Jurkat, Clone E6-1 (cell line): ENCODE data around the gene HTRA2.
A peak's percentile ranks its signal among the peaks of the same experiment; 100 is the strongest.

ENCODE experiments used
- DNase-seq: peaks from one replicate; pipeline ENCODE4 v3.0.0-alpha.2; 2011; ENCODE audit warnings: low read depth, low spot score
- H3K4me3 ChIP-seq: 2 replicates; pipeline ENCODE4 v1.5.1; 2011; ENCODE audit warnings: mild to moderate bottlenecking, low read length, control low read depth, moderate library complexity

HTRA2 gene

GRCh38 chr2:74513605-74514367, 15.9 kb upstream of the HTRA2 start:
- peak overlapping the region; percentile 60 for H3K4me3 ChIP-seq
- DNase-seq: peak; percentile 79

GRCh38 chr2:74514368-74515270, 15.1 kb upstream of the HTRA2 start, which contains the start of gene TLX2:
Gene TLX2 (plus strand): TSS chr2:74514450. CDS start chr2:74514807, 357 bp downstream.
- H3K4me3 ChIP-seq: peak within 1 kb of the TSS; percentile 60

DNA sequence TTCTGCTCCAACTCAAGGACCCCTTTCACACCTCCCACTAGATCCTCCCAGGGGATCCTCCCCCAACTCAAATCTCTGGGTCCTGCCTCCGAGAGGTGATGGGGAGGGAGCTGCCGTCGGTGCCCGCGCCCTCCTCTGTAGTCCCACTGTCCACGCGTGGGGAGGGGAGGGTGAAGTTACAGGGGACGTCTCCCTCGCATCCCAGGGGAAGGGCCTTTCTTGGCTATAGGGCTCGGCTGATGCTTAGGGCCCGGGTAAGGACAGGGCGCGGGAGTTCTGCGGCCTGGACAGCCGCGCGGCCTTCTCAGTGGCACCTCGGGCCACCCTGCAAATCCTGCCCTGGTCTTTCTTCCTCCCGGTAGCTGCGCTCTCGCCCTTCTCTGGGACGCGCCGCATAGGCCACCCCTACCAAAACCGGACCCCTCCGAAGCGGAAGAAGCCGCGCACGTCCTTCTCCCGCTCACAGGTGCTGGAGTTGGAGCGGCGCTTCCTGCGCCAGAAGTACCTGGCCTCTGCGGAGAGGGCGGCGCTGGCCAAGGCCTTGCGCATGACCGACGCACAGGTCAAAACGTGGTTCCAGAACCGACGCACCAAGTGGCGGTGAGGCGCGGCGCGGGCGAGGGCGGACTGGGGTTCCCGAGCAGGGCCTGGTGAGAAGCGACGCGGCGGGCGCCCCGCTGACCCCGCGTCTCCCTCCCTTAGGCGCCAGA, 14.3 kb upstream of the HTRA2 start:
- no peak overlapping the region for H3K4me3 ChIP-seq
- no peak for DNase-seq

More at GRCh38 chr2:74514368-74515270, 15.1 kb upstream of the HTRA2 start, which contains the start of gene TLX2:
- no peak for DNase-seq

DNA sequence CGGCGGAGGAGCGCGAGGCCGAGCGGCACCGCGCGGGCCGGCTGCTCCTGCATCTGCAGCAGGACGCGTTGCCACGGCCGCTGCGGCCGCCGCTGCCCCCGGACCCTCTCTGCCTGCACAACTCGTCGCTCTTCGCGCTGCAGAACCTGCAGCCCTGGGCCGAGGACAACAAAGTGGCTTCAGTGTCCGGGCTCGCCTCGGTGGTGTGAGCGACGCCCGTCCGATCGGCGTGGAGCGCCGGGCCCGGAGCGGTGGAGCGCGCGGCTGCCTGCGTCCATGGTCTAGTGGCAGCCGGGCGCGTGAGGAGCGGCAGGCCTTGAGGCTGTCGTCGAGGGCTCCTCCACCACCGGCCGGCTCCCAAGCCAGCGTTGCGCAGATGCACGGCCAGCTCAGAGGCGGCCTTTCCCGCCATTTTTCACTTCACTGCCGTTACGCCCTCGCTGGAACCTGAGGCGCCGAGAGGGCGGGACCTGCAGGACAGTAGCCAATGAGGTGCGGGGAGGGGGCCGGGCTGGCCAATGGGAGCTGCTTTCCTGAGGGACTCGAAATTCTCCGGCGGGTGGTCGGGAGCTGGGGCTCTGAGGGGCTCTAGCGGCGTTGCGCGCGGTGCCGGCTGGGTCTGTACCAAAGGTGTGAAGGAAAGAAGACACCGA, 13.6 kb upstream of the HTRA2 start:
- H3K4me3 ChIP-seq: no peak overlapping the region
- no peak for DNase-seq

DNA sequence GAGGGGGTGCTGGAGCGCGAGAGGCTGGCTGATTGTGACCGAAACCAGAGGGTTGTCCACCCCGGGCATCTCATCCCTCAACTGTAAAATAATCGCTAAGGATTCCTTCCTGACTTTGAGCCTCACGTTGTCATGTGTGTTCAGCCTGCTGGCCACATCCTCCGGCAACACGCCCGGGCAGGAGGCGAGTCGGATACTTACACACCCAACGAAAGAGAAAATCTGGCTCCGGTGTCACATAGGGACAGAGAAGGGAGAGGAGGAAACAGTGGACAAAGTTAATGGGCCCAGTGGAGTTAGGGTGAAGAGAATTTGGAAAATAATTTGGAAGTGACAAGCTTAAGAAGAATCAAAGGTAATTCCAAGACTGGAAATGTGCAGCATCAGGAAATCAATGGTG, 13.1 kb upstream of the HTRA2 start:
- DNase-seq: no peak
- H3K4me3 ChIP-seq: no peak overlapping the region

- H3K4me3 ChIP-seq: no peak overlapping the region
- no peak for DNase-seq
These were observed 7.2 kb upstream of the HTRA2 start for GRCh38 chr2:74522516-74522915.

DNA sequence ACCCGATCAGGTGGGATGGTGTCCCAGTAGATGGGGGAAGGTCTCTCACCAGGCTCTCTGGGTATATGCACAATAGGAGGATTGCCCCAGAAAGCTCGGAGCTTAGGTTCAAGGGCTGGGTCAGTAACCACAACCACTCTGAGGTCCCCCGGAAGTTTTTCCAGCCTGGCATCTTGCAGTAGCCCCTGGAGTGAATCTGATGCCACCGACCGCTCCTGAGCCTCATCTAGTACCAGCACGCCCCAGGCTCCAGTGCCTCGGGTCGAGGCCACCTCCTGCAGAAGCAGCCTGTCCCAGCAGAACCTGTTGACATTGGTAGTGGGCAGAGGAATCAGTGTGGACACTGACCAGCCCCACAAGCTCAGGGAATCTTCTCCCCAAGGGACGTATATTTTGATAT, 5.7 kb upstream of the HTRA2 start:
- no peak for DNase-seq
- no peak overlapping the region for H3K4me3 ChIP-seq

DNA sequence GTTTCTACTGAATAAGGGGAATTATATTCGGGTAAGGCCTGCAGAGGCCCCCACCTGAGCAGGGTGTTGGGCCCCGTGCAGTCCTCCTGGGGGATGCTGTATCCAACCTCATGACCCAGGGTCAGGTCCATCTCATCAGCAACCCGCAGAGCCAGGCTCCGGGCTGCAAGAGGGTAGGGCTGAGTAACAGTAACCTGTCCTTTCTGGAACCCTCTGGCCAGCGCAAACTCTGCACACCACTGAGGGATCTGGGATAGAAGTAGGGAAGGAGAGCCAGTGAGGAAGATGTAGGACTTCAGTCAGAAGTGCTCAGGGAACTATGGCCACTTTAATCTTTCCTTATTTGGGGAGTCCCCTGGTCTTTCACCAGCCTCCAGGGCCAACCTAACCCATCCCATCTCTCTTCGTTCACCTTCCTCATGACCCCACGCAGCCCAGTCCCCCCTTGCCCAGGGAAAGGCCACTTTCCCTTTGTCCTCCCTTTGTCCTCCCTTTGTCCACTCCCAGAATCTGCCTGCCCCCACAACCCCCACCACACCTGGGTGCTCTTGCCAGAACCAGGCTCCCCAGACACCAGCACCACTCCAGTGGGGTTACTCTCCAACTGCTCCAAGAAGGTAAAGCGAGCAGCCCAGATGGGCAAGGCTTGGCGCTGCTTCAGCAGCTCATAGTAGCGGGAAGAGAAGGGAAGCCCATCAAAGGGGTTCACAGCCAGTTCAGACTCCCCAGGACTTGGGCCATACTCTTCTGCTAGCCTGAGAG, 4.6 kb upstream of the HTRA2 start:
- H3K4me3 ChIP-seq: no peak overlapping the region

GRCh38 chr2:74525717-74526648, 3.8 kb upstream of the HTRA2 start, which contains the start of gene DQX1:
Gene DQX1 (minus strand): TSS chr2:74526231. CDS start chr2:74525729, 502 bp downstream.
- DNase-seq: peak; percentile 36
- no peak within 1 kb of the TSS for H3K4me3 ChIP-seq

More for the DNA sequence above, 4.6 kb upstream of the HTRA2 start:
- no peak for DNase-seq

DNA sequence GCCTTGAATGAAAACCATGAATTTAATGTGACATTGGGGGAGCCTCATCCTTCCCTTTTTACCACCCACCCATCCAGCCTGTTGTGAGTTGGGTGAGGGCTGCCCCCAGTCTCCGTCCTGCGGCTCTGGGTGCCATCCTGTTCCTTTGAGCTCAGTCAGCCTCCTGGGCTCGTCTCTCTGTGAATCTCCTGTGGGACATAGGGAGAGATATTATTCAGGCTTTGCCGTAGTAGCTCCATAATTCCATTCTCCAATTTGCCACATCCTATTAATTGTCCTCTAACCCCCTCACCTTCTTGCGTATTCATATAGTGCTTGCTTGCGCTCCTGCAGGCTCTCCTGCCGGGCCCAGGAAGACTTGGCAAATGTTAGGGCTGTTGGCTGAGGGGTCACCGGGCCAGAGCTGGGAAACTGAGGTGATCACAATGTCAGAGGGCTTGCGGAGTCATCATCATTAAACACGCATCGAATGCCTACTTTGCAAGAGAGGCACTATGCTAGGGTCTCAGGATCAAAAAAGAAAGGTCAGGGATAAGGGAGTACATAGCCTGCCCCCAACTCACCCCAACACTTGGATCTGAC, 3.0 kb upstream of the HTRA2 start:
- H3K4me3 ChIP-seq: no peak overlapping the region
- DNase-seq: no peak

- no peak for DNase-seq
- H3K4me3 ChIP-seq: peak overlapping the region; percentile 99
These were observed 2.0 kb upstream of the HTRA2 start for GRCh38 chr2:74527741-74528140.

DNA sequence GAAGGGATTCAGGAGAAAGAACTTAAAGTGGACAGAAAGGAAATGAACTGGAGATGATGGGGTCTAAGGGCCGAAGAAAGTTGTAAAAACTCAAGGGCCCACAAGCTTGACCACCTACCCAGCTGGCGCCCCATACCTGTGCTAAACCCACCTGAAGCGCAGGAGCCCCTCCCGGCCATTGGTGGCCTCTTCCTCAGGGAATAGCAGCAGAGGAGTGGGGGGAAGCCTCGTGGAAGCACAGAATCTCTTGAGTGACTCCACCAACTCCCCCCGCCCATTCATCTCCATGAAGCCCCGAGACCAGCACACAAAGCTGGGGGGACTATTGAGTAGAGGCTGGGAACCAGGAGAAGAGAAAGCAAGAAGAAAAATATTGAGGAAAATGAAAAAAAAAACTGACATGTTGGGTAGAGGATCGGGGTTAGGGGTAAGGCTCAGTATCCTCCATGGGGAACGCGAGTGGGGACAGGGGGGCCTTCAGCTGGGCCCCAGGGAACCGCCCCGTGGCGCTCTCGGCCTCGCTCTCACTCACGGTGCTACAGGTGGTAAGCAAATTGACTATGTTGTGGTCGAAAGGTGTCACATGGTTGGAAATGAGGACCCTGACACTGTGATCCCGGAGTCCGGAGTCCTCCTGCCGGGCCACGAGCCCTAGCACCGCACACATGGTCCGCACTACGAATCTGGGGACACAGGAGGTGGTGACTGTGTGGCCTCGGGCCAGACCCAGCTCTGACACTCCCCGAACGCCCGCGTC, 955 bp upstream of the HTRA2 start:
- no peak for DNase-seq
- peak overlapping the region; percentile 99 for H3K4me3 ChIP-seq

- H3K4me3 ChIP-seq: peak overlapping the region; percentile 99
- no peak for DNase-seq
These were observed 780 bp downstream of the HTRA2 start for GRCh38 chr2:74530239-74531187.

DNA sequence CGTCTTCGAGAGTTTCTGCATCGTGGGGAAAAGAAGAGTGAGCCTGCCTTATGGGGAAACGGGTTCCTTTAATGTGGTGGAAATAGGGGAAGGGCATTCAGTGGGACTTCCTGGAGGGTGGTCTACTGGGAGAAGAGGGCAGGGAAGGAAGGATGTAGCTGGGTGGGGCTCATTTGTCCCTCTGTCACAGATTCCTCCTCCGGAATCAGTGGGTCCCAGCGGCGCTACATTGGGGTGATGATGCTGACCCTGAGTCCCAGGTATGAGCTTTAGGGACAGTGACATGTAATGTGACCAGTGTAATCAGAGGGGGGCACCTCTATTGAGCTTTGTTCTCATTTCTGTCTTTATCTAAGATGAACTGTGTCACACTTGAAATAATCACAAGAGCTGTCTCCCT, 1.9 kb downstream of the HTRA2 start:
- DNase-seq: no peak
- H3K4me3 ChIP-seq: no peak overlapping the region

DNA sequence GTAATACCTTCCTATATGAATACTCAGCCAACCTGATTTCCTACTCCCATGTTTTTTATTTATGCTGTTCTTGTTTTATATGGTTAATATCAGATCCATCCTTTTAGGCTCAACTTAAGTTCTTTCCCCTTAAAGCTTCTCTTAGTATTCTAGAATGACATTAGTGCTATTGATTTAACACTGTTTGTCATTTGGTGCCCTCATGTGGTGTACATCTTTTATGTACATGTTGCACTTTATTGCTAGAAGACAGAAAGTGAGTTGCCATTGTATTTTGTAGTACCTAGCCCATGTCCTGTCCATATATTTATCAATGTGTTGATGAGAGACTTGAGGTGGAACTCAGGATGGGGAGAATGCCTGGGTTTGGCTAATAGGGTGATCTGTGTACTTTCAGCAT, 2.5 kb downstream of the HTRA2 start:
- peak; percentile 60 for DNase-seq

More for the DNA sequence above, 2.5 kb downstream of the HTRA2 start:
- no peak overlapping the region for H3K4me3 ChIP-seq
